ENCODE results near the gene ATF7.
"Not testable (repeated sequence)": the region's sequence is repeated elsewhere in the genome, so short reads cannot be mapped to it uniquely, and the experiment has no call there.

The ATF7 gene

DNA sequence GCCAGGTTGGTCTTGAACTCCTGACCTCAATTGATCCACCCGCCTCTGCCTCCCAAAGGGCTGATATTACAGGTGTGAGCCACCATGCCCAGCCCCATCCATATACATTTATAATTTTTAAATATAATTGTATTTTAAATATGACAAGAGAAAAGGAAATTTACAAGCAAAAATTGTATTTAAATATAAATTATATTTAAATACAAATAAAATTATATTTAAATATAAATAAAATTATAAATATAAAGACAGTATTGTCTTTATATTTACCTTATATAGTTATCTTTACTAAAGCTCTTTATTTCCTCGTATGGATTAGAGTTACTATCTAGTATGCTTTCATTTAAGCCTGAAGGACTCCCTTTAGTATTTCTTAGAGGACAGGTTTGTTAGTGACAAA lies 11.9 kb upstream of the ATF7 start:
- H3K27ac ChIP-seq (replicated peaks) = no peak overlapping the region
- no peak for DNase-seq (ENCODE audit: low read depth in 1 of 2, low spot score in 1 of 2)
- no peak for TF ChIP-seq GABPA (IDR thresholded peaks at IDR 0.05; ENCODE audit: low read depth)
- TF ChIP-seq, protein P1, sequence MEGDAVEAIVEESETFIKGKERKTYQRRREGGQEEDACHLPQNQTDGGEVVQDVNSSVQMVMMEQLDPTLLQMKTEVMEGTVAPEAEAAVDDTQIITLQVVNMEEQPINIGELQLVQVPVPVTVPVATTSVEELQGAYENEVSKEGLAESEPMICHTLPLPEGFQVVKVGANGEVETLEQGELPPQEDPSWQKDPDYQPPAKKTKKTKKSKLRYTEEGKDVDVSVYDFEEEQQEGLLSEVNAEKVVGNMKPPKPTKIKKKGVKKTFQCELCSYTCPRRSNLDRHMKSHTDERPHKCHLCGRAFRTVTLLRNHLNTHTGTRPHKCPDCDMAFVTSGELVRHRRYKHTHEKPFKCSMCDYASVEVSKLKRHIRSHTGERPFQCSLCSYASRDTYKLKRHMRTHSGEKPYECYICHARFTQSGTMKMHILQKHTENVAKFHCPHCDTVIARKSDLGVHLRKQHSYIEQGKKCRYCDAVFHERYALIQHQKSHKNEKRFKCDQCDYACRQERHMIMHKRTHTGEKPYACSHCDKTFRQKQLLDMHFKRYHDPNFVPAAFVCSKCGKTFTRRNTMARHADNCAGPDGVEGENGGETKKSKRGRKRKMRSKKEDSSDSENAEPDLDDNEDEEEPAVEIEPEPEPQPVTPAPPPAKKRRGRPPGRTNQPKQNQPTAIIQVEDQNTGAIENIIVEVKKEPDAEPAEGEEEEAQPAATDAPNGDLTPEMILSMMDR (IDR thresholded peaks at IDR 0.05; ENCODE audit: insufficient read depth, low read length) = no peak
- no peaks in the 10 kb centered on the region for H3K27me3 ChIP-seq (ENCODE audit: insufficient read depth, poor library complexity, severe bottlenecking)
- H3K4me3 ChIP-seq (replicated peaks; ENCODE audit: insufficient read depth, low read length) = no peak overlapping the region

GRCh38 chr12:53636641-53637040 lies 10.5 kb upstream of the ATF7 start:
- no peaks in the 10 kb centered on the region for H3K27me3 ChIP-seq (ENCODE audit: insufficient read depth, poor library complexity, severe bottlenecking)

DNA sequence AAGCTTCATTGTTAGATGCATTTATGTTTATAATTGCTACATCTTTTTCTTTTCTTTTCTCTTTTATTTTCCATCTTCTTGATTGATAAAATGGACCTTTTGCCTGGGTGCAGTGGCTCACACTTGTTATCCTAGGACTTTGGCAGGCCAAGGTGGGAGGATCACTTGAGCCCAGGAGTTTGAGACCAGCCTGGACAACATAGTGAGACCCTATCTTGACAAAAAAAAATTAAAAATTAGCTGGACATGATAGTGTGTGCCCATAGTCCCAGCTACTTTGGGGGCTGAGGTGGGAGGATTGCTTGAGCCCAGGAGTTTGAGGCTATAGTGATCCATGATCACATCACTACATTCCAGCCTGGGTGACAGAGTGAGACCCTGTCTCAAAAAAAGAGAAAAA lies 9.5 kb upstream of the ATF7 start:
- H3K27ac ChIP-seq (replicated peaks); DNase-seq (ENCODE audit: low read depth in 1 of 2, low spot score in 1 of 2); H3K27me3 ChIP-seq (ENCODE audit: insufficient read depth, poor library complexity, severe bottlenecking); H3K4me3 ChIP-seq (replicated peaks; ENCODE audit: insufficient read depth, low read length): not testable (repeated sequence)

More at GRCh38 chr12:53636641-53637040, 10.5 kb upstream of the ATF7 start:
- no peak overlapping the region for H3K4me3 ChIP-seq (replicated peaks; ENCODE audit: insufficient read depth, low read length)
- no peak for TF ChIP-seq SPI1 (IDR thresholded peaks at IDR 0.05; ENCODE audit: borderline replicate concordance, low read depth)
- TF ChIP-seq, protein P1 (IDR thresholded peaks at IDR 0.05; ENCODE audit: insufficient read depth, low read length) = no peak
- TF ChIP-seq POLR2AphosphoS5 (IDR thresholded peaks at IDR 0.05; ENCODE audit: low read depth) = no peak
- TF ChIP-seq REST (IDR thresholded peaks at IDR 0.05; ENCODE audit: insufficient replicate concordance, low read depth) = no peak
- TF ChIP-seq GABPA (IDR thresholded peaks at IDR 0.05; ENCODE audit: low read depth) = no peak
- no peak overlapping the region for H3K27ac ChIP-seq (replicated peaks)
- no peak for DNase-seq (ENCODE audit: low read depth in 1 of 2, low spot score in 1 of 2)

DNA sequence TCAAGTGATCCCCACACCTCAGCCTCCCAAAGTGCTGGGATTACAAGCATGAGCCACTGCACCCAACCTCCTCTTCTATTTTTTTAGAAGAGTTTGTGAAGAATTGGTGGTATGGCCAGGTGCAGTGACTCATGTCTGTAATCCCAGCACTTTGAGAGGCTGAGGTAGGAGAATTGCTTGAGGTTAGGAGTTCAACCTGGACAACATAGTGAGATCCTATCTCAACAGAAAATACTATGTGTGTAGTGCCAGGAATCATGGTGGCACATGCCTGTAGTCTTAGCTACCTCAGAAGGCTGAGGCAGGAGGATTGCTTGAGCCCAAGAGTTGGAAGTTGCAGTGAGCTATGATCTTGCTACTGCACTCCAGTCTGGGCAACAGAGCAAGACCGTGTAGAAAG lies 5.5 kb upstream of the ATF7 start:
- no peak for TF ChIP-seq REST (IDR thresholded peaks at IDR 0.05; ENCODE audit: insufficient replicate concordance, low read depth)
- TF ChIP-seq SPI1 (IDR thresholded peaks at IDR 0.05; ENCODE audit: borderline replicate concordance, low read depth) = no peak
- TF ChIP-seq POLR2AphosphoS5 (IDR thresholded peaks at IDR 0.05; ENCODE audit: low read depth) = no peak
- TF ChIP-seq GABPA (IDR thresholded peaks at IDR 0.05; ENCODE audit: low read depth) = no peak
- no peak overlapping the region for H3K4me3 ChIP-seq (replicated peaks; ENCODE audit: insufficient read depth, low read length)
- no peaks in the 10 kb centered on the region for H3K27me3 ChIP-seq (ENCODE audit: insufficient read depth, poor library complexity, severe bottlenecking)
- no peak for DNase-seq (ENCODE audit: low read depth in 1 of 2, low spot score in 1 of 2)
- no peak overlapping the region for H3K27ac ChIP-seq (replicated peaks)

DNA sequence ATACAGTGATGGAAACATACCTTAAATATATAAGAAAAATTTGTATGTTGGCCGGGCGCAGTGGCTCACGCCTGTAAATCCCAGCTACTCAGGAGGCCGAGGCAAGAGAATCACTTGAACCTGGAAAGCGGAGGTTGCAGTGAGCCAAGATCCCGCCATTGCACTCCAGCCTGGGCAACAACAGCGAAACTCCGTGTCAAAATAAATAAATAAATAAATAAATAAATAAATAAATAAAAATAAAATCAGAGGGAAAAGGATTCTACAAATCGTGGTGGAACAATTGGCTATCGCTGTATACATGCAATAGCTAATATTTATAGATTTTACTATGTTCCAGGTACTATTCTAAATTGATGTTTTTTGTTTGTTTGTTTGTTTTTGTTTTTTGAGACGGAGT lies 1.7 kb upstream of the ATF7 start:
- TF ChIP-seq, protein P1 (IDR thresholded peaks at IDR 0.05; ENCODE audit: insufficient read depth, low read length) = no peak
- TF ChIP-seq POLR2AphosphoS5 (IDR thresholded peaks at IDR 0.05; ENCODE audit: low read depth) (no peak), REST (IDR thresholded peaks at IDR 0.05; ENCODE audit: insufficient replicate concordance, low read depth) (no peak), GABPA (IDR thresholded peaks at IDR 0.05; ENCODE audit: low read depth) (no peak), SPI1 (IDR thresholded peaks at IDR 0.05; ENCODE audit: borderline replicate concordance, low read depth) (no peak)
- Histone ChIP-seq H3K27ac (replicated peaks) (no peak overlapping the region), H3K4me3 (replicated peaks; ENCODE audit: insufficient read depth, low read length) (no peak overlapping the region), H3K27me3 (ENCODE audit: insufficient read depth, poor library complexity, severe bottlenecking) (no peaks in the 10 kb centered on the region)
- DNase-seq (ENCODE audit: low read depth in 1 of 2, low spot score in 1 of 2) = no peak

Measured in HL-60 (cell line).